Lung (tissue), 12 donors: ENCODE measurements around the gene MTA1. TPM values are rescaled to one million over a fixed set of nuclear protein-coding genes. Genes with fewer than 3 reads are reported as not detected.

ENCODE experiments used
- ATAC-seq: fragments of 200-7000 bp; cut with Tn5 transposase; one replicate; pipeline ENCODE4 v1.9.1; 2020; ENCODE audit warnings: moderate number of reproducible peaks; ENCODE audit not compliant: insufficient read depth, low FRiP score
- DNase-seq, 3 donors: peaks; one replicate each; pipeline ENCODE4 v3.0.0-alpha.2; 2013 to 2017
- H3K27ac ChIP-seq, 2 donors: one replicate each; pipeline ENCODE4 v1.5.1; 2013; ENCODE audit warnings: mild to moderate bottlenecking in 2 of 2, moderate library complexity in 2 of 2, control low read depth in 1 of 2, inconsistent platforms in 1 of 2, low read depth in 1 of 2, low read length in 1 of 2
- H3K27me3 ChIP-seq, 3 donors: one replicate each; pipeline ENCODE4 v1.5.1; 2013; ENCODE audit warnings: low read length in 2 of 3; ENCODE audit not compliant: control insufficient read depth in 3 of 3, insufficient read depth in 3 of 3
- H3K36me3 ChIP-seq, 4 donors: one replicate each; pipeline ENCODE4 v1.5.1; 2013; ENCODE audit warnings: low read length in 4 of 4, mild to moderate bottlenecking in 1 of 4, moderate library complexity in 1 of 4; ENCODE audit not compliant: control insufficient read depth in 4 of 4, insufficient read depth in 4 of 4
- H3K4me1 ChIP-seq, 5 donors: one replicate each; pipeline ENCODE4 v1.5.1; 2013; ENCODE audit warnings: low read length in 5 of 5, mild to moderate bottlenecking in 2 of 5, moderate library complexity in 1 of 5; ENCODE audit not compliant: control insufficient read depth in 5 of 5, insufficient read depth in 5 of 5
- H3K4me3 ChIP-seq: one replicate; pipeline ENCODE4 v1.5.1; 2013; ENCODE audit warnings: mild to moderate bottlenecking, control low read depth, moderate library complexity
- H3K9ac ChIP-seq, 2 donors: one replicate each; pipeline ENCODE4 v1.5.1; 2013; ENCODE audit warnings: low read length in 2 of 2, control low read depth in 1 of 2; ENCODE audit not compliant: insufficient read depth in 1 of 2
- H3K9me3 ChIP-seq, 4 donors: one replicate each; pipeline ENCODE4 v1.5.1; 2013; ENCODE audit warnings: low read length in 3 of 4, mild to moderate bottlenecking in 1 of 4, moderate library complexity in 1 of 4; ENCODE audit not compliant: control insufficient read depth in 4 of 4, insufficient read depth in 3 of 4
- WGBS, 2 donors: extraction: QIAGEN DNeasy Blood & Tissue Kit; methylation state at CpG; one replicate each; pipeline ENCODE4 v1.1.7; 2013; 5-methylcytosine and 5-hydroxymethylcytosine counted together
- polyA plus RNA-seq, 2 donors: library from polyadenylated mRNA; stranded (reverse); fragments of 200-250 nt; gene quantifications; one replicate each; pipeline ENCODE4 v1.2.1, GENCODE V29; 2013
- total RNA-seq, 2 donors: library from RNA; depleted of rRNA in 1 of 2; stranded (reverse); fragments of >200 nt in 1 of 2; gene quantifications; one replicate each; pipeline ENCODE4 v1.2.1, GENCODE V29; 2014 to 2021
- TF ChIP-seq, protein P1 (sequence below): IDR thresholded peaks from 2 replicates; pipeline ENCODE4 v1.5.1; 2012; ENCODE audit warnings: mild to moderate bottlenecking; ENCODE audit errors: control extremely low read depth, extremely low read depth
- donor health status: control.
- donor health status: control.
- donor health status: Bipolar disorder and iron deficiency.
- donor health status: healthy.
- donor health status: DM: yes; HTN: yes; CAD: no.

The MTA1 gene
- total and polyA plus RNA-seq, 4 donors, result 40.2 to 113 (median 63.6) TPM

DNA sequence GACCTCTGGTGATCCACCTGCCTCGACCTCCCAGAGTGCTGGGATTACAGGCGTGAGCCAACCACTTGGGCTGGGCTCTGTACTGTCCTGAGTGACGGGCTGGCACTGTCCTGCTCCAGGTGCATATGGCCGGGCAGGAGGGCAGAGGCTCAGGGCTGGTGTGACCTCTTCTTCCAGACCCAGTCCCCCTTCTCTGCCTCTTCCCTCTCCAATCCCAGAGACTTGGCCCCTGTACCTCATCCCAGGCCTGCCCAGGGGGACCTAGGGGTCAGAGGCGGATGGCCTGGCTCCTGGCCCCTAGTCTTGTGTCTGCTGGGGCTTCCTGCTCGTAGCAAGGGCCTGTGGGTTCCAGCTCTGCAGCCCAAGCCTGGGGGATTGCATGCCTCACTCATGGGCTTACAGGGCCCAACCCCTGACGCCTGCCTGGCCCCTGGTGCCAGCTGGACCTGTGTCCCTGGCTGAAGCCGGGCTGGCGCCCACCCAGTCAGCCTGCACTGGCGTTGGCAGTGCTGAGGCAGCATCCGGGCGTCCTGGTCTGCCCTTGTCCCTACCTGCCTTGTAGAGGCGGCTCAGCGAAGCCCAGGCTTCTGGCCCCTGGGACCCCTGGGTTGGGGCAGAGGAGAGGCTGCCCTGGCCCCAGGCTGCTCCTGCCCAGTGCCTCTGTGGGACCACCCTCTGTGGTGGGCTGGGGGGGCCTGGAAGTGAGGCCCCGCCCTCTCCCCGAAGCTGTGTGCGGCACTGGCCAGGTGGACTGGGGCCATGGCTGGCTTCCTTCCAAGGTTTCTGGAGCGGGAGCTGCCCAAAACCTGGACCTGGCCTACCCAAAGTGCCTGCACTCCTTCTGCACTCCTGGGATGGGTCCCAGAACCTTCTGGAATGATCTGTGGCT is 75.7 kb downstream of the MTA1 start:
- H3K27me3 ChIP-seq, result no peaks in the 10 kb centered on the region
- H3K9me3 ChIP-seq, result no peaks in the 10 kb centered on the region
- WGBS, 2 donors, result 91 to 93% methylated on average over 18 of the region's 18 CpGs
- peaks cover 0 to 6% (median 1%) of the 10 kb centered on the region in 4 donors for H3K36me3 ChIP-seq
- no peak overlapping the region for H3K27ac ChIP-seq
- ATAC-seq, result no peak
- peaks cover 0 to 3% (median 0%) of the 10 kb centered on the region in 5 donors for H3K4me1 ChIP-seq
- H3K4me3 ChIP-seq, result no peak overlapping the region
- no peak overlapping the region for H3K9ac ChIP-seq
- TF ChIP-seq, protein P1, sequence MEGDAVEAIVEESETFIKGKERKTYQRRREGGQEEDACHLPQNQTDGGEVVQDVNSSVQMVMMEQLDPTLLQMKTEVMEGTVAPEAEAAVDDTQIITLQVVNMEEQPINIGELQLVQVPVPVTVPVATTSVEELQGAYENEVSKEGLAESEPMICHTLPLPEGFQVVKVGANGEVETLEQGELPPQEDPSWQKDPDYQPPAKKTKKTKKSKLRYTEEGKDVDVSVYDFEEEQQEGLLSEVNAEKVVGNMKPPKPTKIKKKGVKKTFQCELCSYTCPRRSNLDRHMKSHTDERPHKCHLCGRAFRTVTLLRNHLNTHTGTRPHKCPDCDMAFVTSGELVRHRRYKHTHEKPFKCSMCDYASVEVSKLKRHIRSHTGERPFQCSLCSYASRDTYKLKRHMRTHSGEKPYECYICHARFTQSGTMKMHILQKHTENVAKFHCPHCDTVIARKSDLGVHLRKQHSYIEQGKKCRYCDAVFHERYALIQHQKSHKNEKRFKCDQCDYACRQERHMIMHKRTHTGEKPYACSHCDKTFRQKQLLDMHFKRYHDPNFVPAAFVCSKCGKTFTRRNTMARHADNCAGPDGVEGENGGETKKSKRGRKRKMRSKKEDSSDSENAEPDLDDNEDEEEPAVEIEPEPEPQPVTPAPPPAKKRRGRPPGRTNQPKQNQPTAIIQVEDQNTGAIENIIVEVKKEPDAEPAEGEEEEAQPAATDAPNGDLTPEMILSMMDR, result no peak
- DNase-seq, result peak in 1 of 3 donors; percentile 11

DNA sequence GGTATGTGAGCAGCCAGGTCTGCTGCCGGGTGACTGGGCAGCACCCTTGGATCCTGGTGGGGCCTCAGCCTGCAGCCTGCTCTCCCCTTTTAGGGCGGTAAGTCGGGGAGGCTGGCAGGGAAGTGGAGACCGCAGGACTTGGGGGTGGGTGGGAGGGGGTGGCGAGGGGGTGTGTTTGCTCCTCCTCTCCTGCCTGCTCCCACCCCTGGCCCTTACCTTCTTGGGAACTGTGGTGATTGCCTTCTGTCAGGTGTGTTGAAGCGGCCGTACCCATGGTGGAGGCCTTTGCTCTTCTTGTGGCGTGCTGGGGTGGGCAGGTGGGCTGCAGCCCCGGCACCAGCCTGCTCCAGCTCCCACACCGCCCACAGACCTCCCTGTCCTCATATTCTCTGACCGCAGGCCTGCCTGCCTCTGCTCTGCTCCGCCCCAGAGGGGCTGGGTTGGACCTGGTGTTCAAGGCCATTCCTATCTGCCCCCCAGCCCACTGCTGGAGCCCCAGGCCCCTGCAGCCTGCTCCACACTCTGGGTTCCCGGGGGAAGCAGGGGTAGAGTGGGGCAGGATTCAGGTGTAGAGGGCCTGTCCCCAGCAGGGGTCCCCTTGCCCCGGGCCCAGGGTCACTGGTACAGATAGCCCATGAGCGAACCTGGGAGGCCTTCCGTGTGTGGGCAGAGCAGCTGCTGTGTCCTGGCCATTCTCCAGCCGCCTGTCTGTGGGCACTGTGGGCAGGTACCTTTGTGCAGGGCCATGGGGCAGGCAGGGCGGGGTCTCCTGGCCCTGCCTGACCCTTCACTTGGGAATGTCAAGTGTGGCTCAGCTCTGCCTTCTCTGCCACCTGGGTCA is 76.6 kb downstream of the MTA1 start:
- no peaks in the 10 kb centered on the region for H3K9me3 ChIP-seq
- no peaks in the 10 kb centered on the region for H3K27me3 ChIP-seq
- H3K36me3 ChIP-seq, result peaks cover 0 to 6% (median 1%) of the 10 kb centered on the region in 4 donors
- WGBS, 2 donors, result 90 to 93% methylated on average over 18 of the region's 18 CpGs
- DNase-seq (no peak), ATAC-seq (no peak)
- H3K4me1 ChIP-seq, result peaks cover 0 to 3% (median 0%) of the 10 kb centered on the region in 5 donors
- H3K27ac ChIP-seq, result no peak overlapping the region
- no peak overlapping the region for H3K4me3 ChIP-seq
- TF ChIP-seq, protein P1, result no peak
- H3K9ac ChIP-seq, result no peak overlapping the region

DNA sequence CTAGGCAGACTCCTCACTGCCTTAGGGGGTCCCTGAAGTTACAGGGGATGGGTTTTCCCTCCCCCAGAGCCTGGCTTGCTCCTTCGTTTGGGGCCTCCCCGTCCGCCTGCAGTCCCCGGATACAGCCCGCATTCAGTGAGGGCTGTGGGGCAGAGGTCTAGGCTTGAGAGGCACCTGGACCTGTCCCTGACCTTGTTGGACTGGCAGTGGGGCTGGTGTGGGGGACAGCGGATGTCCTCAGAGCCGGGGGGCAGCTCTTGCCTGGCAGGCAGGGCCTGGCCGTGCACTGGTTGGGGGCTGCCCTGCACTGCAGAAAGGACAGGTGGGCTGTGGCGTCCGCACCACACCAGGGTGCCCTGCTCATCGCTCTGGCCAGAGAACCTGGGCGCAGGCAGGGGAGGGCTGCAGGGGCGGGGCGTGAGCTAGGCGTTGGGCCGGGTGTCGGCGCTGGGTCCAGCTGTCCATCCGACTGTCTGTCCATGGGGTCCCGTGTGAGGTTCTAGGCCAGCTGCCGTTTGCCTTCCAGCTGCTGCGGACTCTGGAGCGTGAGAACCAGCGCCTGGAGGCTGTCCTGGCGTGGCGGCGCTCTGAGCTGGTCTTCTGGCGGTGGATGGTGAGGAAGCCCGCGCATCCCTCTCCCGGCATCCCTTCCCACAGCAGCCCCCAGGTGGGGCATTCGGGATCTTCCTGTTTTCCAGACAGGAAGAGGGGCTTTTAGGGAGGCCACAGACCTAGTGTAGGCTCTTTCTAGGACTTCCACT is 77.4 kb downstream of the MTA1 start:
- no peak overlapping the region for H3K27ac ChIP-seq
- H3K9ac ChIP-seq, result no peak overlapping the region
- 96 to 97% methylated on average over 32 of the region's 32 CpGs for WGBS, 2 donors
- no peak for DNase-seq
- H3K27me3 ChIP-seq, result no peaks in the 10 kb centered on the region
- no peaks in the 10 kb centered on the region for H3K9me3 ChIP-seq
- ATAC-seq, result no peak
- H3K4me1 ChIP-seq, result no peaks in the 10 kb centered on the region
- no peak overlapping the region for H3K4me3 ChIP-seq
- peaks cover 0 to 6% (median 1%) of the 10 kb centered on the region in 4 donors for H3K36me3 ChIP-seq
- TF ChIP-seq, protein P1, result no peak
